Measurements from ENCODE around the gene TRIM29.

DNA sequence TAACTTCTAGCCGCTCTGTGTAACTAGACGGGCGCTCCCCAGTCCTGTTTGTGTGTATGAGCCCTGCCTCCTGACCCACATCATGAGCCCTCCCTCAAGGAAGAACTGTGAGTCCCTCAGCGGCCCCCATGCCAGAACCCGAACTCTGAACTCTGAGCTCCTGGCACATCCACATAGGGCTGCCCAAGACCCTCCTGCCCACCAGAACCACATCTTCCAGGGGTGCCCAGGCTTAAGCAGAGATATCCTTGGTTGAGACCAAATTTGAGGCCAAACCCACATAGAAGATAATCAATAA is 3.0 kb downstream of the TRIM29 start:
- TF ChIP-seq CTCF (conservative IDR thresholded peaks at IDR 0.05) (no peak), EZH2 (IDR thresholded peaks at IDR 0.05; ENCODE audit: low read depth) (no peak)
